Common myeloid progenitor, CD34-positive (primary cell): Measurements from ENCODE around the gene PTPRM. TPM values are rescaled to one million over a fixed set of nuclear protein-coding genes. Genes with fewer than 3 reads are reported as not detected.
A peak's percentile ranks its signal among the peaks of the same experiment; 100 is the strongest.

Experiments
- CTCF ChIA-PET: fragments of 350-600 bp; sonication (Branson Sonifier 250); formaldehyde crosslinking; loops from one replicate; lab custom pipeline; 2021; ENCODE audit warnings: antibody characterized with exemption; lab: Charles Lee
- POLR2A ChIA-PET: fragments of 350-600 bp; sonication (Branson Sonifier 250); formaldehyde crosslinking; loops from one replicate; lab custom pipeline; 2021; ENCODE audit warnings: antibody characterized with exemption; lab: Charles Lee
- DNase-seq, 3 donors: peaks; one replicate each; pipeline versions ENCODE4 v3.0.0 to v3.0.0-alpha.2; 2013
- H3K27ac ChIP-seq, 2 experiments: 1 replicate in 1 of 2; 2 replicates in 1 of 2; pipeline ENCODE4 v1.7.0; 2013; ENCODE audit warnings: inconsistent platforms in 2 of 2, low read length in 2 of 2, mild to moderate bottlenecking in 2 of 2, low read depth in 1 of 2, moderate library complexity in 1 of 2; ENCODE audit not compliant: severe bottlenecking in 2 of 2, insufficient read depth in 1 of 2, poor library complexity in 1 of 2
- H3K27me3 ChIP-seq, 5 experiments: replicated peaks in 2 of 5; 1 replicate in 3 of 5; 2 replicates in 2 of 5; pipeline versions ENCODE4 v1.6.1 to v1.7.0; 2013; ENCODE audit warnings: low read length in 4 of 5, mild to moderate bottlenecking in 2 of 5, moderate library complexity in 2 of 5, inconsistent platforms in 1 of 5; ENCODE audit not compliant: insufficient read depth in 5 of 5, control insufficient read depth in 4 of 5
- H3K36me3 ChIP-seq, 4 experiments: 1 replicate in 2 of 4; 2 replicates in 2 of 4; pipeline versions ENCODE4 v1.6.1 to v1.7.0; 2013; ENCODE audit warnings: low read length in 3 of 4, control low read depth in 1 of 4, mild to moderate bottlenecking in 1 of 4; ENCODE audit not compliant: control insufficient read depth in 4 of 4, insufficient read depth in 4 of 4
- H3K4me1 ChIP-seq, 4 experiments: 1 replicate in 3 of 4; 2 replicates in 1 of 4; pipeline versions ENCODE4 v1.6.1 to v1.7.1; 2013; ENCODE audit warnings: low read length in 3 of 4, mild to moderate bottlenecking in 3 of 4, control low read depth in 1 of 4, inconsistent platforms in 1 of 4, moderate library complexity in 1 of 4; ENCODE audit not compliant: control insufficient read depth in 4 of 4, insufficient read depth in 4 of 4; ENCODE audit errors: control extremely low read depth in 1 of 4
- H3K4me3 ChIP-seq, 7 experiments: 1 replicate in 4 of 7; 2 replicates in 3 of 7; pipeline versions ENCODE4 v1.5.1 to v1.7.0; 2013; ENCODE audit warnings: mild to moderate bottlenecking in 7 of 7, low read length in 6 of 7, moderate library complexity in 6 of 7, inconsistent platforms in 2 of 7, low read depth in 2 of 7, control low read depth in 1 of 7; ENCODE audit not compliant: insufficient read depth in 4 of 7, control insufficient read depth in 1 of 7; ENCODE audit errors: extremely low read depth in 1 of 7
- H3K9me3 ChIP-seq, 5 experiments: 1 replicate in 4 of 5; 2 replicates in 1 of 5; pipeline versions ENCODE4 v1.6.1 to v1.7.1; 2013; ENCODE audit warnings: low read length in 4 of 5, mild to moderate bottlenecking in 2 of 5, inconsistent platforms in 1 of 5, low read depth in 1 of 5, moderate library complexity in 1 of 5; ENCODE audit not compliant: control insufficient read depth in 4 of 5, insufficient read depth in 2 of 5; ENCODE audit errors: control extremely low read depth in 1 of 5
- WGBS: methylation state at CpG from one replicate; pipeline ENCODE4 v1.1.5; 2013; ENCODE audit not compliant: insufficient coverage; 5-methylcytosine and 5-hydroxymethylcytosine counted together
- polyA plus RNA-seq: library from polyadenylated mRNA; unstranded; fragments of 120-200 nt; gene quantifications from one replicate; pipeline ENCODE4 v1.2.1, GENCODE V29; 2013

PTPRM gene
- 11.7 TPM for polyA plus RNA-seq

DNA sequence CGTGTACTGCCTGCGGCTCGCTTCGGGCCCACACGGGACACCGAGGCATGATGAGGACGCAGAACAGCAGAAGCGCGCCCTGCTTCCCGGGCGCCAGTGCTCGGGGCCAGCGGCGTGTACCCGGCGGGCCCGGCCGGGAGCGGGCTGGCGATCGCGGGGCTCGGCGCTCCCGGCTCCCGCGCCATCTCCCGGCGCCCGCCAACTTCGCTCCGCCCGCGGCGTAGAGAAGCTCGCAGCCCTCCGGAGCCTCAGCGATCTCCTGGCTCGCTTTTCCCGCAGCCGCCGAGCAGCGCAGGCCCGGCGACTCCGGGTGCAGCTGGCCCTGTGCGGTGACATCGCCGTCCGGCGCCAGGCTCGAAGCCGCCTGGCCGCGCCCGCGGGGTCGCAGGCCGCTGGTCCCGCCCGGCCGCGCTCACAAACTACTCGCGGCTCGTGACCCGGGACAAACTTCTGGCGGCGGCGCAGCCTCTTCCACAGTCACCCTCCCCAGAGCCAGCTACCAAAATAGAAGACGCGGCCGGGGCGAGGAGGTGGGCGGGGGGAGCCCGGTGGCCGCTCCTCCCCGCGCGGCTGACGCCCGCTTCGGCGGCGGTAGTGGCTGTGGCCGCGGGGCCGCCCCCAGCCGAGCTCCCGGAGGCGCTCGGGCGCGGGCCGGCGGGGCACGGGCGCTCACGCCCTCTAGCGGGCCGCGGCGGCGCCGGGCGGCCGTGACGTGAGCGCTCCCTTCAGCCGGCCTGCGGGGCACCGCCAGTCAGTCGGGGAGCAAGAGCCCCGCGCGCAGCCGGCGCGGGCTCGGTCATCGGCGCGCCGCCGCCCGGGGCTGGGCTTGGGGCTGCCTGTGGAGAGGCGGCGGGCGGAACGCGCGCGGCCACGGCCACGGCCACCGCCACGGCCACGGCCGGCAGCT is at the start of gene PTPRM:
TSS of gene PTPRM (plus strand) at position 750 of the 907 bp plus-strand sequence. CDS start 503 bp downstream, outside the sequence.
- 0% methylated on average over 99 of the region's 139 CpGs for WGBS

DNA sequence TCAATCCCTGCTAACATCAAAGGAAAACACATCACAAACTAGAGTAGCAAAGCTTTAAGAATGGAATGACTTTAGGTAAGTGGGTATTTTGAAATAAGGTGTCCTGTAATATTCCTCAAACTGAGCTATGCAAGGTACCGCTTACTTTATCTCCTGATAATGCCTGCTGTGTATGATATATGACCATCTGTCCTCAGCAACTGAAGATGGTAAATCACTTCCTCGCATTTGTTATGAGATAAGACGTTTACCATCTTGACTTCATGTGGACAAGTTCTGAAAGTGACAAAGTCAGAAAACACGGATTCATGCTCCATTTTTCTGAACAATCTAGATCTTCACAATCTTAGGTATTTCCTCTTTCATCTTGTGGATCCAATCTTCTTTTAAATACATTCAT is 49.3 kb upstream of the PTPRM start:
- DNase-seq = no peak
- Histone ChIP-seq H3K27me3 (no peaks in the 10 kb centered on the region), H3K27ac (no peak overlapping the region), H3K36me3 (no peaks in the 10 kb centered on the region), H3K4me1 (peaks cover 0 to 9% (median 6%) of the 10 kb centered on the region in 4 experiments), H3K4me3 (no peak overlapping the region), H3K9me3 (no peaks in the 10 kb centered on the region)
- ChIA-PET CTCF (interaction anchor here (0.7 to 1.3 kb wide), 2 partner anchors 9 to 10 kb away, joined by 3 read pairs; no protein-coding TSS in a partner anchor), POLR2A (no interaction called here)
- 100% methylated on average over 1 of the region's 4 CpGs for WGBS

More for the DNA sequence above, at the start of gene PTPRM:
- ChIA-PET POLR2A (interaction anchor here (0.5 to 1.5 kb wide), 5 partner anchors 196 to 1133 kb away, joined by 3 to 6 read pairs (median 3); no protein-coding TSS in a partner anchor), CTCF (interaction anchor here (0.6 to 4.1 kb wide), 24 partner anchors 8 to 822 kb away, joined by 3 to 28 read pairs (median 4); no protein-coding TSS in a partner anchor)
- H3K27ac ChIP-seq = peak within 1 kb of the TSS in 1 of 2 experiments; percentile 74
- H3K27me3 ChIP-seq = peaks cover 0 to 28% (median 0%) of the 10 kb centered on the region in 5 experiments
- H3K4me1 ChIP-seq = peaks cover 0 to 23% (median 19%) of the 10 kb centered on the region in 4 experiments
- no peaks in the 10 kb centered on the region for H3K9me3 ChIP-seq
- DNase-seq = peak; percentile 78 to 87 (median 86)
- H3K36me3 ChIP-seq = no peaks in the 10 kb centered on the region
- H3K4me3 ChIP-seq = peak within 1 kb of the TSS; percentile 70 to 91 (median 80)

DNA sequence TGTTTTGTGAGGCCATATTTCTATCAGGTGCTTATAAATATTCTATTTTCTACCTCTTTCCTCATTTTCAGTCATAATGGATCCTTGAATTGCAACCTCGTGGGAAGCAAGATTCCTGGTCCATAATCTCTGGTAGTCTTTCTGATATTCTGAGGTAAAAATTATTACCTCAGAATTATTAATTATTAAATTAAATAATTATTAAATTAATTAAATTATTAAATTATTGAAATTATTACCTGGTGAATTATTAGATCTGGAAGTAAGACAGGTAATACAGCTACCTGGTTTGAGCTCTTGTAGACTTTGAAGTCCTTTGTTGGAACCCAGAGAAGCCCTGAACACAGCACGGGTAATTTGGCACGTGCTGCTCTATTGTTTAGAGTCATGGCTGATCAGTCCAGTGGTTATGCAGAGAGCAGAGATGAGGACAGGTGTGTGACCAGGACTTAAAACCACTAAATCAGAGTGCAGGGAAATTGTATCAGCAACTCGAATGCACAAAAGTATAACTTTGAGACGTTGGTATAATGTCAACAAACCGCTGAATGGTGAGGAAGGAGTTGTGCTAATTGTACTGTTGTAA is 46.8 kb upstream of the PTPRM start:
- POLR2A ChIA-PET = interaction anchor here (0.6 kb wide), 1 partner anchor 42 kb away, joined by 3 read pairs; no protein-coding TSS in a partner anchor
- no peak overlapping the region for H3K27ac ChIP-seq
- CTCF ChIA-PET = interaction anchor here (1.0 kb wide), 2 partner anchors 45 to 66 kb away, joined by 3 read pairs; no protein-coding TSS in a partner anchor
- H3K27me3 ChIP-seq = no peaks in the 10 kb centered on the region
- H3K36me3 ChIP-seq = no peaks in the 10 kb centered on the region
- DNase-seq = no peak
- WGBS = 98% methylated on average over 5 of the region's 6 CpGs
- no peak overlapping the region for H3K4me3 ChIP-seq
- no peaks in the 10 kb centered on the region for H3K9me3 ChIP-seq
- peaks cover 0 to 15% (median 10%) of the 10 kb centered on the region in 4 experiments for H3K4me1 ChIP-seq

DNA sequence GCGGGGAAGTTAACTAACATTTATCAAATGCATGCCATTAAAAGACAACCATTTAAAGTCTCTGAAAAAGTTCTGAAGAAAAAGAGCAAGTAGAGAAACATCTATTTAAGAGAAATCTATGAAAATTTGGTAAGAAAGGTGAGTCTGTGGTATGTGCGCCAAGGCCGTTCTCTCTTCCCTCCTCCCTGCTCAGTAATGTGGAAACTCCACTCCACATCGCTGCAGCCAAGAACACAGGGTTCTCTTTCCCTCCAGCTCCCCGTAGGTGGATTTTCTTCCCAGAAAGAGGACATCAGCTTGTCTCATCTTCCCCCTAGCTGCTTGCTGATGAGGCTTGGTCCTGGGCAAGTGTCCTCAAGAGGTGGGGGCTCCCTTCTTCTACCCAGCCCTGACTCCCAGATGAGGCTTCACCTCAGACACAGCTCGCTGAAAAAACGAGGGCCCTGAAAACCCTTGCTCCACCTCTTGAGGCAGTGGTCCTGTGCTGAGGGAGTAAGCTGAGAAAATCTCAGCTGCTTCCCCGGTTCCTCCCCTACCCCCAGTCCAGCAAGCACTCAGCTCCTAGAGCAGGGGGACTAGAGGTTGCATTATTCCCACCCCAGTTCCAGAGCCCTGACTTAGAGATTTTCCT is 45.8 kb upstream of the PTPRM start:
- POLR2A ChIA-PET = no interaction called here
- Histone ChIP-seq H3K4me3 (no peak overlapping the region), H3K27ac (no peak overlapping the region), H3K36me3 (no peaks in the 10 kb centered on the region), H3K27me3 (no peaks in the 10 kb centered on the region), H3K4me1 (peaks cover 0 to 14% (median 8%) of the 10 kb centered on the region in 4 experiments), H3K9me3 (no peaks in the 10 kb centered on the region)
- no peak for DNase-seq
- CTCF ChIA-PET = interaction anchor here (1.0 kb wide), 1 partner anchor 67 kb away, joined by 3 read pairs; no protein-coding TSS in a partner anchor
- WGBS = 98% methylated on average over 4 of the region's 8 CpGs

DNA sequence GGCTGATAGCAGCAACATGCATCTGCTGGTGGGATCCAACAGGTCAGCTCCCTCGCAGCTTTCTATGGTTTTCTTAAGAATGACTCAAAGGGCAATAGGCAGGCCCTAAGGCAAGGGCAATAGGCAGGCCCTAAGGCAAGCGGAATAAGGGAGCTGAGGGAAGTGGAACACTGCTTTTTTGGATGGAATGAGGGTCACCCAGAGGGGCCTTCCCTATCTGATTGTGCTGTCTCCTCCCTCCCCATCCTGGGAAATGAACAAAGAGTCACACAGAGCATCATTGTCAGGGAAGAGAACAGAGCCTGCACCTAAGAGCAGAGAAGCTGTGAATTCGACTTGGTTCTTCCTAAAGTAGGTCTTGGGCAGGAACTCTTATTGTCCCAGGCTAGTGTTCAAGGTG is 43.3 kb upstream of the PTPRM start:
- no peaks in the 10 kb centered on the region for H3K9me3 ChIP-seq
- peaks cover 0 to 7% (median 3%) of the 10 kb centered on the region in 4 experiments for H3K4me1 ChIP-seq
- ChIA-PET CTCF (no interaction called here), POLR2A (no interaction called here)
- no peak for DNase-seq
- no peak overlapping the region for H3K27ac ChIP-seq
- H3K27me3 ChIP-seq = no peaks in the 10 kb centered on the region
- no peak overlapping the region for H3K4me3 ChIP-seq
- WGBS = 95% methylated on average over 3 of the region's 3 CpGs
- no peaks in the 10 kb centered on the region for H3K36me3 ChIP-seq

DNA sequence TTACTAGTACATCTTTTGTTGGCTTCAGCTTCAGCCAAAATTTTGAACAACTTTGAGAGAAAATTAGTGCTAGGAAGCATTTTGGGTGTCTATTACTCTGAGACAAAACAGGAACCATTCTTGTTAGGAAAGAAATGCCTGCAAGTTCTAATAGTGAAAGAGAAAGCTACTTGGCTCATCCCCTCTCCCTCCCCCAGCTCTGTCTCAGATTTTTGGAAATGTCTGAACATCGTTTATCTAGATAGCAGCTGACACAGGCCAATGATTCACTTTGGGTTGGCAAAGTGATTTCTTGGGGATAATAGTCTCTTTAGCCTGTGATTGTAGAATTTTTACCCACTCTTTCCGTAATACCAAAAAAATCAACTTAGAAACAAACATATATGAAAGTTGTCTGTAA is 42.3 kb upstream of the PTPRM start:
- H3K27ac ChIP-seq = no peak overlapping the region
- ChIA-PET POLR2A (no interaction called here), CTCF (no interaction called here)
- H3K36me3 ChIP-seq = no peaks in the 10 kb centered on the region
- no peak overlapping the region for H3K4me3 ChIP-seq
- peaks cover 0 to 7% (median 3%) of the 10 kb centered on the region in 4 experiments for H3K4me1 ChIP-seq
- H3K27me3 ChIP-seq = no peaks in the 10 kb centered on the region
- WGBS = no CpG with 5 or more reads among the region's 2 CpGs
- no peaks in the 10 kb centered on the region for H3K9me3 ChIP-seq
- peak; percentile 24 to 62 (median 61) for DNase-seq
